ENCODE data around the gene TAX1BP3. TPM values are rescaled to one million over a fixed set of nuclear protein-coding genes. Genes with fewer than 3 reads are reported as not detected.
A peak's percentile ranks its signal among the peaks of the same experiment; 100 is the strongest.

Gene TAX1BP3
- total RNA-seq, 4 donors from 2014 or later: 103 to 245 (median 202) TPM

GRCh38 chr17:3647769-3648555 lies 20.4 kb downstream of the TAX1BP3 start:
- Histone ChIP-seq H3K4me3 (no peak overlapping the region), H3K36me3 (peaks cover 37% of the 10 kb centered on the region), H3K9me3 (no peaks in the 10 kb centered on the region), H3K4me1 (peaks cover 8% of the 10 kb centered on the region), H3K27me3 (no peaks in the 10 kb centered on the region), H3K27ac (no peak overlapping the region)
- 50% methylated on average over 20 of the region's 20 CpGs for WGBS
- no peak for DNase-seq (ENCODE audit: low spot score in 2 of 2)
- TF ChIP-seq POLR2AphosphoS5 (IDR thresholded peaks at IDR 0.05): no peak
- TF ChIP-seq, protein P1, sequence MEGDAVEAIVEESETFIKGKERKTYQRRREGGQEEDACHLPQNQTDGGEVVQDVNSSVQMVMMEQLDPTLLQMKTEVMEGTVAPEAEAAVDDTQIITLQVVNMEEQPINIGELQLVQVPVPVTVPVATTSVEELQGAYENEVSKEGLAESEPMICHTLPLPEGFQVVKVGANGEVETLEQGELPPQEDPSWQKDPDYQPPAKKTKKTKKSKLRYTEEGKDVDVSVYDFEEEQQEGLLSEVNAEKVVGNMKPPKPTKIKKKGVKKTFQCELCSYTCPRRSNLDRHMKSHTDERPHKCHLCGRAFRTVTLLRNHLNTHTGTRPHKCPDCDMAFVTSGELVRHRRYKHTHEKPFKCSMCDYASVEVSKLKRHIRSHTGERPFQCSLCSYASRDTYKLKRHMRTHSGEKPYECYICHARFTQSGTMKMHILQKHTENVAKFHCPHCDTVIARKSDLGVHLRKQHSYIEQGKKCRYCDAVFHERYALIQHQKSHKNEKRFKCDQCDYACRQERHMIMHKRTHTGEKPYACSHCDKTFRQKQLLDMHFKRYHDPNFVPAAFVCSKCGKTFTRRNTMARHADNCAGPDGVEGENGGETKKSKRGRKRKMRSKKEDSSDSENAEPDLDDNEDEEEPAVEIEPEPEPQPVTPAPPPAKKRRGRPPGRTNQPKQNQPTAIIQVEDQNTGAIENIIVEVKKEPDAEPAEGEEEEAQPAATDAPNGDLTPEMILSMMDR (IDR thresholded peaks at IDR 0.05): peak in 1 of 2 donors; percentile 44

DNA sequence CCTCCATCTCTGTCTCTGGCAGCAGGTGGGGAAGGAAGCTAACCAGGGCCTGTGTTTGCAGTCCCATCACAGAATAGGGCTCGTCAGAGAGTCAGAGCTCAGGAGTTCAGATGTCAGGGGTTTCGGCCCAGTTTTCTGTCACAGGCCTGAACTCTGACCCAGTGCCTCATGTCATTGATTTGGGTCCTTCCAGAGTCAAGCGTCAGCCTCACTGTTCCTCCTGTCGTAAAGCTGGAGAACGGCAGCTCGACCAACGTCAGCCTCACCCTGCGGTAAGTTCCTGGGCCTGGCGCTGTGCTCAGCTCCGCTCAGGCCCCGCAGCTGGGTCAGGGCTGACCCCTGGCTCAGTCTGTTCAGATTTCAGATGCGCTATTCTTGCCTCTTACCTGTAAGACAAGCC lies 21.1 kb downstream of the TAX1BP3 start:
- Histone ChIP-seq H3K9me3 (no peaks in the 10 kb centered on the region), H3K4me3 (no peak overlapping the region), H3K27me3 (no peaks in the 10 kb centered on the region), H3K36me3 (peaks cover 41% of the 10 kb centered on the region), H3K27ac (peak overlapping the region; percentile 21), H3K4me1 (peaks cover 8% of the 10 kb centered on the region)
- TF ChIP-seq POLR2A (IDR thresholded peaks at IDR 0.05) (no peak), POLR2AphosphoS5 (IDR thresholded peaks at IDR 0.05) (no peak), EP300 (IDR thresholded peaks at IDR 0.05) (no peak)
- TF ChIP-seq, protein P1 (IDR thresholded peaks at IDR 0.05): no peak
- DNase-seq (ENCODE audit: low spot score in 2 of 2): no peak
- 75% methylated on average over 8 of the region's 12 CpGs for WGBS

- TF ChIP-seq POLR2A (IDR thresholded peaks at IDR 0.05) (no peak), POLR2AphosphoS5 (IDR thresholded peaks at IDR 0.05) (no peak), EP300 (IDR thresholded peaks at IDR 0.05) (no peak)
- TF ChIP-seq, protein P1 (IDR thresholded peaks at IDR 0.05): no peak
- no peak for DNase-seq (ENCODE audit: low spot score in 2 of 2)
- WGBS: 100% methylated on average over 5 of the region's 5 CpGs
- H3K27me3 ChIP-seq: no peaks in the 10 kb centered on the region
- no peak overlapping the region for H3K27ac ChIP-seq
- no peak overlapping the region for H3K4me3 ChIP-seq
- H3K36me3 ChIP-seq: peaks cover 41% of the 10 kb centered on the region
- H3K4me1 ChIP-seq: peaks cover 8% of the 10 kb centered on the region
- H3K9me3 ChIP-seq: no peaks in the 10 kb centered on the region
Measured at GRCh38 chr17:3645310-3645709, 23.1 kb downstream of the TAX1BP3 start.

GRCh38 chr17:3643889-3644349 lies 24.5 kb downstream of the TAX1BP3 start:
- no peak overlapping the region for H3K4me3 ChIP-seq
- peaks cover 8% of the 10 kb centered on the region for H3K4me1 ChIP-seq
- H3K27ac ChIP-seq: no peak overlapping the region
- 87% methylated on average over 4 of the region's 4 CpGs for WGBS
- TF ChIP-seq POLR2A (IDR thresholded peaks at IDR 0.05) (no peak), EP300 (IDR thresholded peaks at IDR 0.05) (no peak), POLR2AphosphoS5 (IDR thresholded peaks at IDR 0.05) (no peak)
- TF ChIP-seq, protein P1 (IDR thresholded peaks at IDR 0.05): no peak
- no peaks in the 10 kb centered on the region for H3K27me3 ChIP-seq
- peaks cover 33% of the 10 kb centered on the region for H3K36me3 ChIP-seq
- H3K9me3 ChIP-seq: no peaks in the 10 kb centered on the region
- no peak for DNase-seq (ENCODE audit: low spot score in 2 of 2)

DNA sequence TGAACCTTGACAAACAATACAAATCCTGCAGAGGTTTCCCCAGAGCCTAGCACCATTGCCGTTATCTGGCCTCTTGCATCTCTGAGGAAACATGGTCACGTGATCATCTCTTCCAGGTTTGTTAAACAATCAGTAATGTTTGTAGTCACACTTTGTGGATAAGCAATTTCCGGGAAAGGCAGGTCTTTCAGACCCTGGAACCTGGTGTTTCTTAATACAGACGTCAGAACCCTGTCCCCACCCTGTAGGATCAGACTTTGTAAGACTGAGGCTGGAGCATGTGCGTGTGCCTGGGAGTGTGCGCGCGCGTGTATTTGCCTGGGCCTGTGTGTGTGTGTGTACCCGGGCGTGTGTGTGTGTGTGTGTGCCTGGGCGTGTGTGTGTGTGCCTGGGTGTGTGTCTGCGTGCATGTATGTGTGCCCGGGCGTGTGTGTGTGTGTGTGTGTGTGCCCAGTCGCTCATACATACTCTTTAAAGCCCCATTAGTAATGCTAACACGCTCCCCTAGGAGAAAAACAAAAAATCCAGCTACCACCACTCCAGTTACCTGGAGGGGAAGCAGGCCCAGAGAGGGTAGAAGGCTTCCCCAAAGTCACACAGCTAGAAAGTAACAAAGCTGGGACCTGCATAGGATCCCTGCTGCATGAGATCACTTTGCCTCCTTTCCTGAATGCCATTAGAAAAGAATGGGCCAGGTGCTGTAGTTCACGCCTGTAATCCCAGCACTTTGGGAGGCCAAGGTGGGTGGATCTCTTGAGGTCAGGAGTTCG lies 26.5 kb downstream of the TAX1BP3 start:
- Histone ChIP-seq H3K36me3 (peaks cover 31% of the 10 kb centered on the region), H3K4me1 (peaks cover 10% of the 10 kb centered on the region), H3K4me3 (no peak overlapping the region), H3K27me3 (no peaks in the 10 kb centered on the region), H3K27ac (no peak overlapping the region), H3K9me3 (no peaks in the 10 kb centered on the region)
- TF ChIP-seq, protein P1 (IDR thresholded peaks at IDR 0.05): no peak
- TF ChIP-seq POLR2AphosphoS5 (IDR thresholded peaks at IDR 0.05) (no peak), EP300 (IDR thresholded peaks at IDR 0.05) (no peak), POLR2A (IDR thresholded peaks at IDR 0.05) (no peak)
- WGBS: 86% methylated on average over 13 of the region's 19 CpGs
- DNase-seq (ENCODE audit: low spot score in 2 of 2): no peak
